Activated T-helper 2 cell treated with anti-CD3 and anti-CD28 coated beads, Interferon-gamma antibody, Interleukin-2, Interleukin-4, amounts not matched to agents 10 μg/mL and 5 μg/mL and 100 μg/mL, durations not matched to agents 14 hours and 24 hours and 36 hours (primary cell): Measurements from ENCODE around the gene SDK2. TPM values are rescaled to one million over a fixed set of nuclear protein-coding genes. Genes with fewer than 3 reads are reported as not detected.

Experiments used
- DNase-seq: peaks from one replicate; pipeline ENCODE4 v3.0.0; 2021; ENCODE audit warnings: low spot score
- H3K27ac Mint-ChIP-seq: one replicate; pipeline ENCODE4 v1.8.0; 2021; ENCODE audit warnings: mixed read lengths
- H3K27me3 Mint-ChIP-seq: one replicate; pipeline ENCODE4 v1.8.0; 2021; ENCODE audit warnings: low read depth, mixed read lengths
- H3K36me3 Mint-ChIP-seq: one replicate; pipeline ENCODE4 v1.8.0; 2021; ENCODE audit warnings: low read depth, mixed read lengths
- H3K4me1 Mint-ChIP-seq: one replicate; pipeline ENCODE4 v1.8.0; 2021; ENCODE audit warnings: low read depth, mixed read lengths
- H3K4me3 Mint-ChIP-seq: one replicate; pipeline ENCODE4 v1.8.0; 2021; ENCODE audit warnings: low read depth, mild to moderate bottlenecking, moderate library complexity, mixed read lengths
- H3K9me3 Mint-ChIP-seq: one replicate; pipeline ENCODE4 v1.8.0; 2021; ENCODE audit warnings: mixed read lengths
- intact Hi-C: fragments of 100-400 bp; cut with micrococcal nuclease; formaldehyde crosslinking; loops from one replicate; pipeline ENCODE4 v1.15.1; 2023
- total RNA-seq: library from RNA; stranded (reverse); gene quantifications from 2 replicates; pipeline ENCODE4 v1.2.3, GENCODE V29; 2022

Gene SDK2
- total RNA-seq, 1 donor from 2014 or later: 0.07 TPM

DNA sequence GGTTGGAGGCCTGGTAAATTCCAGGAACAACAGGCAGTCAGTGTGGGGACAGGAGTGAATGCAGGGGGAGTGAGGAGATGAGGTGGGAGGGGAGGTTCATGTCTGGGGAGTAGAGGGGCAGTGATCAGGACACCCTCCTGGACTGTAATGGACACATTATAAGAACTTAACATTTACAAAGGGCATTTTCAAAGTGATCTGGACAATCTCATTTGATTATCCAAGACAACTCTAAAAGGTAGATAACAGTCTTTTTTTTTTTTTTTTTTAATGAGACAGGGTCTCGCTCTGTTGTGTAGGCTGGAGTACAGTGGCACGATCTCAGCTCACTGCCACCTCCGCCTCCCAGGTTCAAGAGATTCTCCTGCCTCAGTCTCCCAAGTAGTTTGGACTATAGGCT is 5.7 kb downstream of the SDK2 start:
- peaks cover 2% of the 10 kb centered on the region for H3K4me1 Mint-ChIP-seq
- no peaks in the 10 kb centered on the region for H3K9me3 Mint-ChIP-seq
- H3K27me3 Mint-ChIP-seq: peaks cover 33% of the 10 kb centered on the region
- no peaks in the 10 kb centered on the region for H3K36me3 Mint-ChIP-seq
- intact Hi-C loops: no loop called here
- no peak overlapping the region for H3K27ac Mint-ChIP-seq
- no peak for DNase-seq
- H3K4me3 Mint-ChIP-seq: no peak overlapping the region

- Mint-ChIP-seq H3K4me1 (peaks cover under 1% of the 10 kb centered on the region), H3K36me3 (no peaks in the 10 kb centered on the region), H3K27ac (no peak overlapping the region), H3K9me3 (no peaks in the 10 kb centered on the region), H3K4me3 (no peak overlapping the region), H3K27me3 (peaks cover 33% of the 10 kb centered on the region)
- intact Hi-C loops: no loop called here
- no peak for DNase-seq
These were observed 6.4 kb downstream of the SDK2 start for GRCh38 chr17:73637866-73638265.

DNA sequence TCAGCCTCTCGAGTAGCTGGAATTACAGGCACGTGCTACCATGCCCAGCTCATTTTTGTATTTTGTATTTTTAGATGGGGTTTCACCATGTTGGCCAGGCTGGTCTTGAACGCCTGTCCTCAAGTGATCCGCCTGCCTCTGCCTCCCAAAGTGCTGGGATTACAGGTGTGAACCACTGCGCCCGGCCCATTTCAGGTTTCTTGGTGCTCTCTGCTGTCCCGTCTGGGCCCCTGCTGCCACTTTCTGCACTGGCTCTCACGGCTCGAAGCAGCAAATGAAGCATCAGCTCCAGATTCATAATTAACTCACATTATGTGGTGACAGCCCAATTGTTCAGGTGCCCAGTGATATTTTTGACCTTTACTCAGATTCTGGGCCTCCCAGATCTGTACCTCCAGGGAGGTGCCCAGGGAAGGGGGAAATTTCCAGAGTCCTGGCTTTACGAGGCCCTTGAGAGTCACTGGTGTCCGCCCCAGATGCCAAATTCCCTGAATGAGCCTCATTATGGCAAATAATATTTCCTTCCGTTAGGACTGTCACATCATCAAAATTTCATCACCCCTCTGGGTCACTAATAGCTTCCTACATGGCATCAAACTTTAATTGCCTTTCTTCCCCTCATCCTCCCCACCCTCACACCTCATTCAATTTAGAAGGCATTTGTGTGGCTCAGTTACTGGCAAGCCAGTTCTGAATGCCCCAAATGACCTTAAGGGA is 9.0 kb downstream of the SDK2 start:
- Mint-ChIP-seq H3K27ac (no peak overlapping the region), H3K36me3 (no peaks in the 10 kb centered on the region), H3K27me3 (peaks cover 16% of the 10 kb centered on the region), H3K9me3 (no peaks in the 10 kb centered on the region), H3K4me3 (no peak overlapping the region), H3K4me1 (peaks cover 4% of the 10 kb centered on the region)
- intact Hi-C loops: no loop called here
- no peak for DNase-seq

GRCh38 chr17:73634629-73635028 is 9.6 kb downstream of the SDK2 start:
- no peak overlapping the region for H3K4me3 Mint-ChIP-seq
- H3K9me3 Mint-ChIP-seq: no peaks in the 10 kb centered on the region
- intact Hi-C loops: no loop called here
- no peak for DNase-seq
- no peaks in the 10 kb centered on the region for H3K36me3 Mint-ChIP-seq
- no peak overlapping the region for H3K27ac Mint-ChIP-seq
- H3K27me3 Mint-ChIP-seq: peaks cover 14% of the 10 kb centered on the region
- peaks cover 4% of the 10 kb centered on the region for H3K4me1 Mint-ChIP-seq

DNA sequence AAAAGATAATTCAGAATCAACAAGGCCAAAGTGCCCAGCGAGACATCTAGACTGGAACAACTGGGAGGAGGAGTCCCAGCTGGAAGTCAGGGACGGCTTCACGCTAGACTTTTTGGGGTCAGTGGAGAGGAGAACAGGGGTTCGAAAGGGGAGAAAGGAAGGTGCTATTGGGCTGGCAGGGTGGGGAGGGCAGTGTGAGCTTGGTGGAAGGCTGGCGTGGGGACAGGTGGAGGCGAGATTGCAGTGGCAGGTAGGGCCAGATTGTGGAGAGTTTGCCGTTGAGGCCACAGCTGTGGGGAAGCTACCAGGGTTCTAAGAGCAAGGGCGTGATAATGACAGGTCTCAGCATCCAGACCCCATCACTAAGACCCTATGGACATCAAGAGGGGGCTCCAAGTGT is 10.5 kb downstream of the SDK2 start:
- intact Hi-C loops: no loop called here

DNA sequence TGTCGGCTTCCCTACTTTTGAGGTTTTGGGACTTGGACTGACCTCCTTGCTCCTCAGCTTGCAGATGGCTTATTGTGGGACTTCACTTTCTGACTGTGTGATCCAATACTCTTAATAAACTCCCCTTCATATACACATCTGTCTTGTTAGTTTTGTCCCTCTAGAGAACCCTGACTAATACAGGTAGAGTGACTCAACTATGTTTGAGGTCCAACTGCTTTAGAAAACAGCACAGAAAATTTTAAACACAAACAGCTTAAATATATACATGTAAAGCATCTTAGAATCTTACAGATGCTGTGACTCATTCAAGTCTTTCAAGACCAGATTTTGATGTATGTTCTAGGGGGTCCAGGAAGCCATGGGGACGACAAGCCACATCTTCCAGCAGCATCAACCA is 11.7 kb downstream of the SDK2 start:
- Mint-ChIP-seq H3K9me3 (no peaks in the 10 kb centered on the region), H3K27ac (no peak overlapping the region), H3K36me3 (no peaks in the 10 kb centered on the region), H3K4me1 (peaks cover 4% of the 10 kb centered on the region), H3K27me3 (peaks cover 7% of the 10 kb centered on the region), H3K4me3 (no peak overlapping the region)
- intact Hi-C loops: no loop called here
- DNase-seq: no peak

More for the DNA sequence above, 10.5 kb downstream of the SDK2 start:
- H3K27ac Mint-ChIP-seq: no peak overlapping the region
- no peak overlapping the region for H3K4me3 Mint-ChIP-seq
- H3K27me3 Mint-ChIP-seq: peaks cover 14% of the 10 kb centered on the region
- H3K4me1 Mint-ChIP-seq: peaks cover 4% of the 10 kb centered on the region
- no peaks in the 10 kb centered on the region for H3K36me3 Mint-ChIP-seq
- no peaks in the 10 kb centered on the region for H3K9me3 Mint-ChIP-seq
- DNase-seq: no peak

- no peaks in the 10 kb centered on the region for H3K9me3 Mint-ChIP-seq
- no peak overlapping the region for H3K4me3 Mint-ChIP-seq
- no peak overlapping the region for H3K27ac Mint-ChIP-seq
- peaks cover 4% of the 10 kb centered on the region for H3K4me1 Mint-ChIP-seq
- H3K27me3 Mint-ChIP-seq: peaks cover 6% of the 10 kb centered on the region
- no peaks in the 10 kb centered on the region for H3K36me3 Mint-ChIP-seq
- intact Hi-C loops: no loop called here
- DNase-seq: no peak
These were observed 13.2 kb downstream of the SDK2 start for GRCh38 chr17:73630965-73631595.

GRCh38 chr17:73630531-73630930 is 13.7 kb downstream of the SDK2 start:
- Mint-ChIP-seq H3K27ac (no peak overlapping the region), H3K36me3 (no peaks in the 10 kb centered on the region), H3K4me1 (peaks cover 4% of the 10 kb centered on the region), H3K9me3 (no peaks in the 10 kb centered on the region), H3K4me3 (no peak overlapping the region), H3K27me3 (peaks cover 4% of the 10 kb centered on the region)
- intact Hi-C loops: no loop called here
- DNase-seq: no peak

- Mint-ChIP-seq H3K4me3 (no peak overlapping the region), H3K4me1 (peaks cover 4% of the 10 kb centered on the region), H3K36me3 (no peaks in the 10 kb centered on the region), H3K27me3 (peaks cover 4% of the 10 kb centered on the region), H3K9me3 (no peaks in the 10 kb centered on the region), H3K27ac (no peak overlapping the region)
- no peak for DNase-seq
- intact Hi-C loops: no loop called here
These were observed 15.3 kb downstream of the SDK2 start for GRCh38 chr17:73628642-73629552.

DNA sequence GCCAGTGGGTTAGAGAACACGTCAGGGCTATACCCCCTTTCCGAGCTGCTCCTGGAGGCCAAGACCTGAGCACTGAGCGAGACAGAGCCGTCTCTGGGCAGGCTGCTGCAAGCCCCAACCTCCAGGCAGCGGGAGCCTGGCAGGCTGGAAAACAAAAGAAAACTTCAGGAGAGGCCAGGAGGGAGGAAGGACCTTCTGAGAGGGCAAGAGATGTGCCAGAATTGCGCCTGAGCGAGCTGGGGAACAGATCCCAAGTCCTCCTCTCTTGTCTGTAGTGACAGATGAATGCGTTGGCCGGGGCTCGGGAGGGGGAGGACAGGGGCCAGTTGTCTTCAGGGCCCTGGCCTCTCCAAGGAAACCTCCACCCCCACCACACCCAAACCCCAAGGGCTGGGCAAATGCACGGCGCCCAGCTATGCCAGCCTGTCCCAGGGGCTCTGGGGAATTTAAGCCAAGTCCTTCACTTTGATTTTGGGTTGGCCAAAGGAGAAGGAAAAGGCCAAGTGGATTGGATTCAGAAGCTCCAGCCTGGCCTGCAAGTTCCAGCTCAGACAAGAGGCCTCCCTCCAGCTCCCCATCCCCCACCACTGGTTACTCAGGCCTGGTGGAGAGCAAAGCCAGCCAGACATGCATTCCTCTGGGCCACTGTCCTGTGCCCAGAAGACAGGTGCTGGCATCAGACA is 18.1 kb downstream of the SDK2 start:
- Mint-ChIP-seq H3K36me3 (no peaks in the 10 kb centered on the region), H3K27ac (no peak overlapping the region), H3K27me3 (no peaks in the 10 kb centered on the region), H3K4me1 (no peaks in the 10 kb centered on the region), H3K4me3 (no peak overlapping the region), H3K9me3 (no peaks in the 10 kb centered on the region)
- intact Hi-C loops: no loop called here
- no peak for DNase-seq

- H3K4me1 Mint-ChIP-seq: no peaks in the 10 kb centered on the region
- intact Hi-C loops: no loop called here
- no peak overlapping the region for H3K27ac Mint-ChIP-seq
- H3K9me3 Mint-ChIP-seq: no peaks in the 10 kb centered on the region
- H3K36me3 Mint-ChIP-seq: no peaks in the 10 kb centered on the region
- no peak for DNase-seq
- H3K4me3 Mint-ChIP-seq: no peak overlapping the region
- H3K27me3 Mint-ChIP-seq: peaks cover 2% of the 10 kb centered on the region
These were observed 19.2 kb downstream of the SDK2 start for GRCh38 chr17:73625006-73625405.

DNA sequence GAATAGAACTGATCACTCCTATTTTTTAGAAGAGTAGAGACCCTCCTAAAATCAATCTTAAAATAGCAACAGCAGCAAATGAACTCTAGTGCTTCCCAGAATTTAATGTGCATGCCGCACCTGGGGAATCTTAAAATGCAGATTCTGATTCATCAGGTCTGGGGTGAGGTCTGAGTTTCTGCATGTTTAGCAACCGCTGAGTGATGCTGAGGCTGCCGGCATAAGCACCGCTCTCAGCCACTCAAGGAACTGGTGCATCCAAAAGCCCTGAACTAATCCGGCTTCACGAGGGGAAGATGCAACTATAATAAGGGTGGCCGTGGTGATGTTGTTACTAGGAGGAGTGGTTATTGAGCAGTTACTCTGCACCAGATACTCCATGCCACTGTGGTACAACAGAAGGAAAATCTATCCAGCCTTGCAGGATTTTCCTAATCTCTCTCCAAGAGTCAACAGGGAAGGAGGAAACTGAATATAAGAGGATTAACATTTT is 19.7 kb downstream of the SDK2 start:
- intact Hi-C loops: no loop called here
- Mint-ChIP-seq H3K9me3 (peaks cover under 1% of the 10 kb centered on the region), H3K27ac (no peak overlapping the region), H3K4me1 (no peaks in the 10 kb centered on the region), H3K4me3 (no peak overlapping the region), H3K27me3 (peaks cover 3% of the 10 kb centered on the region), H3K36me3 (no peaks in the 10 kb centered on the region)
- no peak for DNase-seq
